Measurements from ENCODE around the gene NRG3.

Gene NRG3

GRCh38 chr10:81874875-81875466 lies at the start of gene NRG3:
NRG3 (plus strand) TSS chr10:81875194.
- DNase-seq = no peak

- DNase-seq = no peak
Measured at GRCh38 chr10:81828251-81828650, 46.7 kb upstream of the NRG3 start.

GRCh38 chr10:81831060-81831459 lies 43.9 kb upstream of the NRG3 start:
- DNase-seq = no peak

GRCh38 chr10:81838950-81839349 lies 36.0 kb upstream of the NRG3 start:
- DNase-seq = no peak

GRCh38 chr10:81843042-81843441 lies 32.0 kb upstream of the NRG3 start:
- no peak for DNase-seq

- DNase-seq = no peak
Measured at GRCh38 chr10:81847675-81848074, 27.3 kb upstream of the NRG3 start.

GRCh38 chr10:81848514-81848913 lies 26.5 kb upstream of the NRG3 start:
- no peak for DNase-seq

GRCh38 chr10:81848931-81849330 lies 26.1 kb upstream of the NRG3 start:
- no peak for DNase-seq

GRCh38 chr10:81862596-81862995 lies 12.4 kb upstream of the NRG3 start:
- DNase-seq = no peak

GRCh38 chr10:81863771-81864170 lies 11.2 kb upstream of the NRG3 start:
- DNase-seq = no peak

- DNase-seq = no peak
Measured at GRCh38 chr10:81865581-81865980, 9.4 kb upstream of the NRG3 start.

GRCh38 chr10:81866753-81867152 lies 8.2 kb upstream of the NRG3 start:
- no peak for DNase-seq

- DNase-seq = no peak
Measured at GRCh38 chr10:81870472-81870871, 4.5 kb upstream of the NRG3 start.

- DNase-seq = no peak
Measured at GRCh38 chr10:81871558-81871957, 3.4 kb upstream of the NRG3 start.

- DNase-seq = no peak
Measured at GRCh38 chr10:81872206-81872862, 2.7 kb upstream of the NRG3 start.

- DNase-seq = no peak
Measured at GRCh38 chr10:81873231-81873931, 1.6 kb upstream of the NRG3 start.

- no peak for DNase-seq
Measured at GRCh38 chr10:81873932-81874816, 820 bp upstream of the NRG3 start.

- no peak for DNase-seq
Measured at GRCh38 chr10:81875467-81876252, 666 bp downstream of the NRG3 start.

GRCh38 chr10:81876253-81877077 lies 1.5 kb downstream of the NRG3 start:
- no peak for DNase-seq

GRCh38 chr10:81877596-81877995 lies 2.6 kb downstream of the NRG3 start:
- no peak for DNase-seq

GRCh38 chr10:81882011-81882410 lies 7.0 kb downstream of the NRG3 start:
- no peak for DNase-seq

- no peak for DNase-seq
Measured at GRCh38 chr10:81884856-81885255, 9.9 kb downstream of the NRG3 start.

Data from stimulated activated CD4-positive, alpha-beta T cell treated with anti-CD3 and anti-CD28 coated beads, Interleukin-4, amount 100 ng/mL, for 1 hour (primary cell).